OCI-LY7 (cell line): Measurements from ENCODE around the gene TSPAN5. TPM values are rescaled to one million over a fixed set of nuclear protein-coding genes. Genes with fewer than 3 reads are reported as not detected.

Experiments
- BruUV-seq: library from RNA; stranded (reverse); fragments of 400-500 nt; replicated peaks from 2 replicates; lab custom pipeline; 2021; lab: Mats Ljungman, UMichigan
- CTCF ChIA-PET: fragments of 300-600 bp; sonication (Branson Sonifier 250); formaldehyde crosslinking; loops from one replicate; lab custom pipeline; 2022; ENCODE audit warnings: antibody characterized with exemption; ENCODE audit not compliant: unreplicated experiment; lab: Charles Lee
- POLR2A ChIA-PET: fragments of 300-600 bp; sonication (Branson Sonifier 250); formaldehyde crosslinking; loops from one replicate; lab custom pipeline; 2022; ENCODE audit warnings: antibody characterized with exemption; lab: Charles Lee
- DNase-seq: peaks from one replicate; pipeline ENCODE4 v3.0.0-alpha.2; 2015; ENCODE audit warnings: low spot score
- H2AFZ ChIP-seq: fragments of 200-600 bp; sonication (generic), shearing (Covaris generic); 2 replicates; pipeline ENCODE4 v1.6.1; 2014; ENCODE audit warnings: mild to moderate bottlenecking, antibody characterized with exemption, low read length, moderate library complexity
- H3K27ac ChIP-seq: fragments of 200-600 bp; sonication (generic); 2 replicates; pipeline ENCODE4 v1.5.1; 2014; ENCODE audit warnings: mixed run types, low read depth, mild to moderate bottlenecking, moderate library complexity, low read length, inconsistent platforms; ENCODE audit not compliant: poor library complexity, severe bottlenecking
- H3K36me3 ChIP-seq: fragments of 200-600 bp; sonication (generic); 2 replicates; pipeline ENCODE4 v1.6.1; 2014; ENCODE audit warnings: mild to moderate bottlenecking, antibody characterized with exemption, low read length, moderate library complexity, mixed read lengths; ENCODE audit not compliant: insufficient read depth
- H3K4me1 ChIP-seq: fragments of 200-600 bp; sonication (generic); 2 replicates; pipeline ENCODE4 v1.5.1; 2014; ENCODE audit warnings: mild to moderate bottlenecking, low read length; ENCODE audit not compliant: insufficient read depth, poor library complexity, severe bottlenecking
- H3K4me2 ChIP-seq: fragments of 200-600 bp; sonication (generic); 2 replicates; pipeline ENCODE4 v1.6.1; 2014; ENCODE audit warnings: mild to moderate bottlenecking, low read length
- H3K4me3 ChIP-seq: fragments of 200-600 bp; sonication (generic); 2 replicates; pipeline ENCODE4 v1.5.1; 2014; ENCODE audit warnings: mild to moderate bottlenecking, low read depth, low read length; ENCODE audit not compliant: poor library complexity, severe bottlenecking
- H3K79me2 ChIP-seq: fragments of 200-600 bp; sonication (generic); 2 replicates; pipeline ENCODE4 v1.6.1; 2016; ENCODE audit warnings: low read depth, mild to moderate bottlenecking, low read length, moderate library complexity, mixed read lengths; ENCODE audit not compliant: insufficient read depth
- H3K9me2 ChIP-seq: fragments of 200-600 bp; sonication (generic); 2 replicates; pipeline ENCODE4 v1.6.1; 2016; ENCODE audit warnings: mild to moderate bottlenecking, low read length, mixed read lengths; ENCODE audit not compliant: insufficient read depth
- H3K9me3 ChIP-seq: fragments of 200-600 bp; sonication (generic); 2 replicates; pipeline ENCODE4 v1.6.1; 2014; ENCODE audit warnings: mild to moderate bottlenecking, mixed run types, low read length, mixed read lengths
- H4K20me1 ChIP-seq: fragments of 200-600 bp; sonication (generic); 2 replicates; pipeline ENCODE4 v1.6.1; 2014; ENCODE audit warnings: mild to moderate bottlenecking, antibody characterized with exemption, low read length, moderate library complexity, mixed read lengths; ENCODE audit not compliant: insufficient read depth
- EZH2phosphoT487 ChIP-seq: fragments of 200-600 bp; sonication (generic); IDR thresholded peaks from 2 replicates; pipeline ENCODE4 v1.6.1; 2018; ENCODE audit warnings: low read depth, borderline replicate concordance, mild to moderate bottlenecking, mixed run types, antibody characterized with exemption, low read length, moderate library complexity, mixed read lengths
- intact Hi-C: fragments of 100-400 bp; cut with micrococcal nuclease; formaldehyde crosslinking; loops from one replicate; pipeline ENCODE4 v1.10.0; 2022; ENCODE audit not compliant: unreplicated experiment
- total RNA-seq, 2 experiments: library from RNA; depleted of rRNA in 1 of 2; stranded (reverse); fragments of >200 nt in 1 of 2; shearing (Covaris generic) in 1 of 2; gene quantifications; 2 replicates each; pipeline ENCODE4 v1.2.3, GENCODE V29; 2014 to 2022
- TF ChIP-seq, protein P1 (sequence below): fragments of 200-600 bp; sonication (generic); conservative IDR thresholded peaks from 2 replicates; pipeline ENCODE4 v1.5.1; 2014; ENCODE audit warnings: mild to moderate bottlenecking, antibody characterized with exemption, low read length, moderate library complexity, mixed read lengths

The TSPAN5 gene
- total RNA-seq, 2 experiments from 2014 or later: not detected

DNA sequence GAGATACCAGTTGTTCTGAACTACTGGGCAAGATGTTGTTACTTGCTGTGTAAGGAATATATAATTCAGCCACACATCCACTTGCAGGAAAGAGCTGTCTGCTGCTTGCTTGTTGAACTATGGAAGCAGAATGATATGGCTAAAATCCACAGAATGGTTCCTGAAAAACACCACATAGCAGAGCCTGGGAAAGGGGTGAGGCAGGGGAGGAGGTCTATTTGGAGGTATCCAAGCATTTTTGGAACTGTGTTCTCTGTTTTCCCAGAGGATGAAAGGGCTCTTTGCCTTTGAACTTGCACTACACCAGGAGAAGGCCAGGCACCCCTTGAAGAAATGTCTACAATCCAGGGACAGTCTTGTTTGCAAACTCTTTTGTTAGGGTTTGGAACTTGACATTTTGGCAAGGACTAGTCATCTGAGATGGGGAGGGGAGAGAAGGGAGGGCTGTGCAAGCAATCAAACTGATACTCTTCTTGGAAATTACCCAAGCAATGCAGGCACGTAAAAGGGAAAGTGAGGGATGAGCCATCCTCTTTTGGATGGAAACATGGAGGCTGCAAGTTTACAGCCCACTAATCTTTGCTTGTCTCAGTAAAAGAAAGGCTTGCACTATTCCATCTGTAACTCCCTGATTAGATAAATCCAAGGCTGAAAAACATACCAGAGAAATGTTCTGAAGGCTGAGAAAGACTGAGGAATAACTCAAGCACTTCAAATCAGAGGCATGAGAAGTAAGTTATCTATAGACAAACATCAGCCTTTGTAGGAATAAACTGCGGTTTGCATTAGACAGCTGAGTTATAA is 141.0 kb downstream of the TSPAN5 start:
- CTCF ChIA-PET: no interaction called here
- Histone ChIP-seq H4K20me1 (no peaks in the 10 kb centered on the region), H3K9me2 (no peaks in the 10 kb centered on the region), H3K4me3 (no peak overlapping the region), H3K79me2 (no peaks in the 10 kb centered on the region), H3K4me1 (peaks cover 9% of the 10 kb centered on the region), H3K36me3 (no peaks in the 10 kb centered on the region), H2AFZ (no peak overlapping the region), H3K4me2 (no peak overlapping the region), H3K9me3 (no peaks in the 10 kb centered on the region), H3K27ac (no peak overlapping the region)
- no TSS peak for BruUV-seq
- intact Hi-C loops: no loop called here
- no peak for DNase-seq
- POLR2A ChIA-PET: interaction anchor here (0.7 kb wide), 1 partner anchor 425 kb away, joined by 4 read pairs; no protein-coding TSS in a partner anchor
- TF ChIP-seq, protein P1, sequence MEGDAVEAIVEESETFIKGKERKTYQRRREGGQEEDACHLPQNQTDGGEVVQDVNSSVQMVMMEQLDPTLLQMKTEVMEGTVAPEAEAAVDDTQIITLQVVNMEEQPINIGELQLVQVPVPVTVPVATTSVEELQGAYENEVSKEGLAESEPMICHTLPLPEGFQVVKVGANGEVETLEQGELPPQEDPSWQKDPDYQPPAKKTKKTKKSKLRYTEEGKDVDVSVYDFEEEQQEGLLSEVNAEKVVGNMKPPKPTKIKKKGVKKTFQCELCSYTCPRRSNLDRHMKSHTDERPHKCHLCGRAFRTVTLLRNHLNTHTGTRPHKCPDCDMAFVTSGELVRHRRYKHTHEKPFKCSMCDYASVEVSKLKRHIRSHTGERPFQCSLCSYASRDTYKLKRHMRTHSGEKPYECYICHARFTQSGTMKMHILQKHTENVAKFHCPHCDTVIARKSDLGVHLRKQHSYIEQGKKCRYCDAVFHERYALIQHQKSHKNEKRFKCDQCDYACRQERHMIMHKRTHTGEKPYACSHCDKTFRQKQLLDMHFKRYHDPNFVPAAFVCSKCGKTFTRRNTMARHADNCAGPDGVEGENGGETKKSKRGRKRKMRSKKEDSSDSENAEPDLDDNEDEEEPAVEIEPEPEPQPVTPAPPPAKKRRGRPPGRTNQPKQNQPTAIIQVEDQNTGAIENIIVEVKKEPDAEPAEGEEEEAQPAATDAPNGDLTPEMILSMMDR: no peak
- TF ChIP-seq EZH2phosphoT487: no peak

DNA sequence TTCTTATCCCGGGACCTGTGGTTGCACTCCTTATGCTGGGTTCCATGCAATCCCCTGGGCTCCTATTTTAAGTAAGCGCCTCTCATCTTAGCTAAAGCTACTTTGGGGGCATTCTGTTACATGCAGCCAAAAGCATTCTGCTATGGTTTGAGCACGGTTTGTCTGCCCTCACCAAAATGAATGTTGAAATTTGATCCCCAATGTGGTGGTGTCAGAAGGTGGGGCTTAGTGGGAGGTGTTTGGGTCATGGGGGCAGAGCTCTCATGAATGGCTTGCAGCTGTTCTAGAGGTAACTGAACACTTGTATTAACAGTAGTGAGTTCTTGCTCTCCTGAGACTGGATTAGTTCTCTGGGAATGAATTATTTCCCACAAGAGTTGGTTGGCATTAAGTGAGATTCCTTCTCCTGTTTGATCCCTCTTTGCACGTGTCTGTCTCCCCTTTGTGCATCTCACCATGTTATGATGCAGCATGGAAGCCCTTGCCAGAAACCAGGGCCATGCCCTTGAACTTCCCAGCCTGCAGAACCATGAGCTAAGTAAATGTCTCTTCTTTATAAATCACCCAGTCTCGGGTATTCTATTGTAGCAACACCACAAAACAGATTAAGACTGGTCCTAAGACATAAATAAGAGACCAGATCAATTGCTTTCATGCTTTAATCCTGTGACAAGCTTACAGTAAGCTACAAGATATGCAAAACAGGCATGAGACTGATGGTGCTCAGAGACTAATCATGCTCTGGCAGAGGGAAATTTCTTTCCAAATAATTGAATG is 141.8 kb downstream of the TSPAN5 start:
- no peak for DNase-seq
- Histone ChIP-seq H3K79me2 (no peaks in the 10 kb centered on the region), H3K36me3 (no peaks in the 10 kb centered on the region), H2AFZ (no peak overlapping the region), H3K9me3 (no peaks in the 10 kb centered on the region), H3K27ac (no peak overlapping the region), H3K4me2 (no peak overlapping the region), H3K4me3 (no peak overlapping the region), H3K9me2 (no peaks in the 10 kb centered on the region), H3K4me1 (peaks cover 9% of the 10 kb centered on the region), H4K20me1 (no peaks in the 10 kb centered on the region)
- no peak for TF ChIP-seq EZH2phosphoT487
- TF ChIP-seq, protein P1: no peak
- no TSS peak for BruUV-seq
- intact Hi-C loops: no loop called here
- ChIA-PET CTCF (no interaction called here), POLR2A (no interaction called here)
